ENCODE data around the gene TMEM63A.

- TF ChIP-seq CTCF (IDR thresholded peaks at IDR 0.05; ENCODE audit: low read depth, low read length, poor library complexity, severe bottlenecking) (no peak), EZH2phosphoT487 (IDR thresholded peaks at IDR 0.05; ENCODE audit: borderline replicate concordance, low read length) (no peak)
Measured at GRCh38 chr1:225813214-225813964, 68.8 kb downstream of the TMEM63A start.

All from DOHH2 (cell line).